Measurements from ENCODE around the gene TGM1.

DNA sequence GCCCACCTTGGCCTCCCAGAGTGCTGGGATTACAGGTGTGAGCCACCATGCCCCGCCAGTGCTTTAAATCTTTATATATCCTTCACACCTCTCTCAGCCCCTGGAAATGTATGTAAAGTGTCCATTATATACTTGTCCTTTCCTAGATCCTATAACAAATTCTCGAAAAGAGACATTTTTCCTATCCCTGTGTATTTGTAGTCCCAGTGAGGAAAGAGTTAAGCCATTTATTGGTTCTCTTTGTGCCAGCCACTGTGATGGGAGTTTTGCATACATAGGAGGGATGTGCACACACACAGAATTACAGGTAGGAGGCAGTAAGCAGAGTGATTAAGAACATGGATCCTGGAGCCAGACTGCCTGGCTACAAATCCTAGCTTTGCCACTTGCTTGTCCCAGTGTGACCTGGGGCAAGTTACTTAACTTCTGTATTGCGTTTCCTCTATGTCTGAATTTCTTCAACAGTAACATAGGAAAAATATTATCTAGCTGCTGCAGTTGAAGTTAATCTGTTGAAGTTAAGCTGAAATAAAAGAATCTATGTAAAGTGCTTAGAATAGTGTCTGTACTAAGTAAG is 10.5 kb upstream of the TGM1 start:
- TF ChIP-seq, protein P1, sequence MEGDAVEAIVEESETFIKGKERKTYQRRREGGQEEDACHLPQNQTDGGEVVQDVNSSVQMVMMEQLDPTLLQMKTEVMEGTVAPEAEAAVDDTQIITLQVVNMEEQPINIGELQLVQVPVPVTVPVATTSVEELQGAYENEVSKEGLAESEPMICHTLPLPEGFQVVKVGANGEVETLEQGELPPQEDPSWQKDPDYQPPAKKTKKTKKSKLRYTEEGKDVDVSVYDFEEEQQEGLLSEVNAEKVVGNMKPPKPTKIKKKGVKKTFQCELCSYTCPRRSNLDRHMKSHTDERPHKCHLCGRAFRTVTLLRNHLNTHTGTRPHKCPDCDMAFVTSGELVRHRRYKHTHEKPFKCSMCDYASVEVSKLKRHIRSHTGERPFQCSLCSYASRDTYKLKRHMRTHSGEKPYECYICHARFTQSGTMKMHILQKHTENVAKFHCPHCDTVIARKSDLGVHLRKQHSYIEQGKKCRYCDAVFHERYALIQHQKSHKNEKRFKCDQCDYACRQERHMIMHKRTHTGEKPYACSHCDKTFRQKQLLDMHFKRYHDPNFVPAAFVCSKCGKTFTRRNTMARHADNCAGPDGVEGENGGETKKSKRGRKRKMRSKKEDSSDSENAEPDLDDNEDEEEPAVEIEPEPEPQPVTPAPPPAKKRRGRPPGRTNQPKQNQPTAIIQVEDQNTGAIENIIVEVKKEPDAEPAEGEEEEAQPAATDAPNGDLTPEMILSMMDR (IDR thresholded peaks at IDR 0.05), result no peak
- TF ChIP-seq POLR2A (IDR thresholded peaks at IDR 0.05), result no peak
- TF ChIP-seq EP300 (IDR thresholded peaks at IDR 0.05), result no peak
- TF ChIP-seq POLR2AphosphoS5 (IDR thresholded peaks at IDR 0.05), result no peak

Data from gastroesophageal sphincter (tissue), 3 donors.